ENCODE results near the gene BAIAP2.

DNA sequence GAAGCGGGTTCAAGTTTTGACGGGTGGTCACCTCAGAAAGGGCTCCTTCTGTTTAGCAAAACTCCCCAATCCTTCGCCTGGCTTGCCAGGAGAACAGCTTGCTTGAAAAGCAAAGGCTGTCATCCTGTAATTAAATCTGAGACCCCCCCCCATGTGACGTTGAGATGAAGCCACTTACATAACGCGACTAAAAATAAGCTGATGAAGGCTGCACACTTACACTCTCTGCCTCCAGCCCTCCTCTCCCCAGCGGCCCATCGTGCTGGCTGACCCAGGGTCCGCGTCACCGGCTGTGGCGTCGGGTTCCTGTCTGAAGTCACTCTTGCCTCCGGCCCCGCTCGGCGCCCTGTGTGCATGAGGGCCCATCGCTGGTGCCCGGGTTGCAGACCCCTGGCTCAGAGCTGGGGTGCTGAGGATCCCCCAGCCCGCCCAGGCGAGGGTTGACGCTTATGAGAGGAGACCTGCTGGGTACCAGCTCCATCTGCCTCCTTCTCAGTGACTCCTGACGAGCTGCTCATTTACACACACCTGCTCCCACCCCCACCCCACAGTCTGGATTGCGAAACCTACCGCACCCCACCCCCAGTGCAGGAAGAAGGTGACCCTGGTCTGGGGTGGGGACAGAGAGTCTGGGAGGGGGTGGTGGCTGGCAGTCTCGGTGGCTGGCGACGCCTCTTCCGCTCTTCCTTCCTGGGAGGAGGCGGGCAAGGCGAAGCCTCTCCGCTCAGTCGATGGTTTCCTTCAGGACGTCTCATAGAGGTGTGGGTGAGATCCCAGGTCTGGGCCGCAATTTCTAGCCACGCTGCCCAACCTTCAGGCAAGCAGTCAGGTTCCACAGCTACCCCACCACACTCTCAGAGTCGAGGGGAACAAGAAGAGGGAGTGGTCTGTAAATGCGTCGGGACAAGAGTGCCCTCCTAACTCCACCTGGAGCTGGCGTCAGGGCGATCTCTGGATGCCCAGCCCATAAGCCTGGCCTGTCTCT lies 3.1 kb upstream of the BAIAP2 start:
- TF ChIP-seq POLR2A (IDR thresholded peaks at IDR 0.05) = no peak
- TF ChIP-seq, protein P1, sequence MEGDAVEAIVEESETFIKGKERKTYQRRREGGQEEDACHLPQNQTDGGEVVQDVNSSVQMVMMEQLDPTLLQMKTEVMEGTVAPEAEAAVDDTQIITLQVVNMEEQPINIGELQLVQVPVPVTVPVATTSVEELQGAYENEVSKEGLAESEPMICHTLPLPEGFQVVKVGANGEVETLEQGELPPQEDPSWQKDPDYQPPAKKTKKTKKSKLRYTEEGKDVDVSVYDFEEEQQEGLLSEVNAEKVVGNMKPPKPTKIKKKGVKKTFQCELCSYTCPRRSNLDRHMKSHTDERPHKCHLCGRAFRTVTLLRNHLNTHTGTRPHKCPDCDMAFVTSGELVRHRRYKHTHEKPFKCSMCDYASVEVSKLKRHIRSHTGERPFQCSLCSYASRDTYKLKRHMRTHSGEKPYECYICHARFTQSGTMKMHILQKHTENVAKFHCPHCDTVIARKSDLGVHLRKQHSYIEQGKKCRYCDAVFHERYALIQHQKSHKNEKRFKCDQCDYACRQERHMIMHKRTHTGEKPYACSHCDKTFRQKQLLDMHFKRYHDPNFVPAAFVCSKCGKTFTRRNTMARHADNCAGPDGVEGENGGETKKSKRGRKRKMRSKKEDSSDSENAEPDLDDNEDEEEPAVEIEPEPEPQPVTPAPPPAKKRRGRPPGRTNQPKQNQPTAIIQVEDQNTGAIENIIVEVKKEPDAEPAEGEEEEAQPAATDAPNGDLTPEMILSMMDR (IDR thresholded peaks at IDR 0.05) = no peak
